ENCODE data around the gene CFDP1.

CFDP1 gene

GRCh38 chr16:75402821-75403475 lies 30.4 kb downstream of the CFDP1 start:
- Histone ChIP-seq H3K36me3 (peaks cover 0 to 24% (median 0%) of the 10 kb centered on the region in 3 donors), H3K4me1 (peaks cover 0 to 37% (median 9%) of the 10 kb centered on the region in 4 donors), H3K9me3 (no peaks in the 10 kb centered on the region), H3K27ac (peak overlapping the region; percentile 73 to 79), H3K27me3 (no peaks in the 10 kb centered on the region), H3K4me3 (no peak overlapping the region)
- peak; percentile 69 to 70 for TF ChIP-seq CTCF (IDR thresholded peaks at IDR 0.05)
- no peak for DNase-seq
- intact Hi-C loops (cut with DNase I; ENCODE audit: low total_unique reads): loop anchor here (5.0 kb wide), 1 partner anchor 166 kb away; no protein-coding TSS in a partner anchor

- TF ChIP-seq CTCF (IDR thresholded peaks at IDR 0.05): no peak
- peaks cover 0 to 44% (median 9%) of the 10 kb centered on the region in 4 donors for H3K4me1 ChIP-seq
- H3K27ac ChIP-seq: peak overlapping the region; percentile 73 to 79
- DNase-seq: no peak
- no peaks in the 10 kb centered on the region for H3K27me3 ChIP-seq
- H3K9me3 ChIP-seq: no peaks in the 10 kb centered on the region
- H3K4me3 ChIP-seq: no peak overlapping the region
- intact Hi-C loops (cut with DNase I; ENCODE audit: low total_unique reads): loop anchor here (5.0 kb wide), 1 partner anchor 165 kb away; no protein-coding TSS in a partner anchor
- peaks cover 0 to 17% (median 0%) of the 10 kb centered on the region in 3 donors for H3K36me3 ChIP-seq
These were observed 31.0 kb downstream of the CFDP1 start for GRCh38 chr16:75402159-75402820.

- H3K36me3 ChIP-seq: peaks cover 0 to 11% (median 0%) of the 10 kb centered on the region in 3 donors
- H3K4me3 ChIP-seq: no peak overlapping the region
- TF ChIP-seq CTCF (IDR thresholded peaks at IDR 0.05): no peak
- DNase-seq: no peak
- intact Hi-C loops (cut with DNase I; ENCODE audit: low total_unique reads): loop anchor here (5.0 kb wide), 1 partner anchor 164 kb away; no protein-coding TSS in a partner anchor
- no peaks in the 10 kb centered on the region for H3K9me3 ChIP-seq
- peaks cover 0 to 44% (median 9%) of the 10 kb centered on the region in 4 donors for H3K4me1 ChIP-seq
- H3K27me3 ChIP-seq: no peaks in the 10 kb centered on the region
- H3K27ac ChIP-seq: peak overlapping the region; percentile 73 to 79
These were observed 31.6 kb downstream of the CFDP1 start for GRCh38 chr16:75401691-75402090.

GRCh38 chr16:75398333-75398732 lies 35.0 kb downstream of the CFDP1 start:
- peaks cover 0 to 6% (median 0%) of the 10 kb centered on the region in 3 donors for H3K36me3 ChIP-seq
- DNase-seq: no peak
- intact Hi-C loops (cut with DNase I; ENCODE audit: low total_unique reads): no loop called here
- no peaks in the 10 kb centered on the region for H3K27me3 ChIP-seq
- no peaks in the 10 kb centered on the region for H3K9me3 ChIP-seq
- peak overlapping the region in 1 of 2 donors; percentile 49 for H3K27ac ChIP-seq
- H3K4me3 ChIP-seq: no peak overlapping the region
- TF ChIP-seq CTCF (IDR thresholded peaks at IDR 0.05): no peak
- H3K4me1 ChIP-seq: peaks cover 0 to 61% (median 15%) of the 10 kb centered on the region in 4 donors

GRCh38 chr16:75394941-75395340 lies 38.4 kb downstream of the CFDP1 start:
- no peaks in the 10 kb centered on the region for H3K27me3 ChIP-seq
- no peak for TF ChIP-seq CTCF (IDR thresholded peaks at IDR 0.05)
- no peaks in the 10 kb centered on the region for H3K9me3 ChIP-seq
- intact Hi-C loops (cut with DNase I; ENCODE audit: low total_unique reads): no loop called here
- peaks cover 0 to 25% (median 7%) of the 10 kb centered on the region in 3 donors for H3K36me3 ChIP-seq
- peak overlapping the region in 1 of 2 donors; percentile 63 for H3K27ac ChIP-seq
- peaks cover 0 to 59% (median 11%) of the 10 kb centered on the region in 4 donors for H3K4me1 ChIP-seq
- no peak overlapping the region for H3K4me3 ChIP-seq
- no peak for DNase-seq

Data from tibial artery (tissue), 4 donors.